ENCODE measurements around the gene SESN2. TPM values are rescaled to one million over a fixed set of nuclear protein-coding genes. Genes with fewer than 3 reads are reported as not detected.

SESN2 gene
- total and polyA plus RNA-seq, 2 donors from 2014 or later, result 19.4 to 22.7 TPM

GRCh38 chr1:28314547-28314941 is 55.2 kb downstream of the SESN2 start:
- Histone ChIP-seq H3K27ac (ENCODE audit: low read depth in 2 of 2, low read length in 2 of 2) (peak overlapping the region in 1 of 2 donors; percentile 14), H3K9ac (ENCODE audit: low read length in 3 of 3) (no peak overlapping the region), H3K27me3 (ENCODE audit: control insufficient read depth, insufficient read depth, low read length) (no peaks in the 10 kb centered on the region), H3K36me3 (ENCODE audit: control insufficient read depth in 2 of 3, insufficient read depth in 3 of 3, low read length in 3 of 3) (no peaks in the 10 kb centered on the region), H3K4me3 (ENCODE audit: low read length in 3 of 3) (no peak overlapping the region), H3K9me3 (ENCODE audit: control insufficient read depth in 2 of 3, insufficient read depth in 1 of 3, low read length in 3 of 3) (no peaks in the 10 kb centered on the region), H3K4me1 (ENCODE audit: control insufficient read depth in 2 of 3, insufficient read depth in 2 of 3, low read depth in 1 of 3, low read length in 3 of 3) (peaks cover 0 to 4% (median 0%) of the 10 kb centered on the region in 3 donors)
- no peak for FAIRE-seq
- TF ChIP-seq CTCF (IDR thresholded peaks at IDR 0.05; ENCODE audit: borderline replicate concordance, extremely low read depth, insufficient read depth), result no peak
- intact Hi-C loops (cut with DNase I), result no loop called here
- DNase-seq, result peak in 1 of 5 donors; percentile 4

- no peaks in the 10 kb centered on the region for H3K36me3 ChIP-seq (ENCODE audit: control insufficient read depth in 2 of 3, insufficient read depth in 3 of 3, low read length in 3 of 3)
- no peaks in the 10 kb centered on the region for H3K27me3 ChIP-seq (ENCODE audit: control insufficient read depth, insufficient read depth, low read length)
- DNase-seq (no peak), FAIRE-seq (no peak)
- H3K27ac ChIP-seq (ENCODE audit: low read depth in 2 of 2, low read length in 2 of 2), result no peak overlapping the region
- TF ChIP-seq CTCF (IDR thresholded peaks at IDR 0.05; ENCODE audit: borderline replicate concordance, extremely low read depth, insufficient read depth), result no peak
- intact Hi-C loops (cut with DNase I), result no loop called here
- H3K9me3 ChIP-seq (ENCODE audit: control insufficient read depth in 2 of 3, insufficient read depth in 1 of 3, low read length in 3 of 3), result no peaks in the 10 kb centered on the region
- no peak overlapping the region for H3K4me3 ChIP-seq (ENCODE audit: low read length in 3 of 3)
- peaks cover 0 to 4% (median 0%) of the 10 kb centered on the region in 3 donors for H3K4me1 ChIP-seq (ENCODE audit: control insufficient read depth in 2 of 3, insufficient read depth in 2 of 3, low read depth in 1 of 3, low read length in 3 of 3)
- H3K9ac ChIP-seq (ENCODE audit: low read length in 3 of 3), result no peak overlapping the region
Measured at GRCh38 chr1:28317014-28317413, 57.7 kb downstream of the SESN2 start.

GRCh38 chr1:28322194-28322593 is 62.9 kb downstream of the SESN2 start:
- H3K9ac ChIP-seq (ENCODE audit: low read length in 3 of 3), result no peak overlapping the region
- no peaks in the 10 kb centered on the region for H3K9me3 ChIP-seq (ENCODE audit: control insufficient read depth in 2 of 3, insufficient read depth in 1 of 3, low read length in 3 of 3)
- H3K27me3 ChIP-seq (ENCODE audit: control insufficient read depth, insufficient read depth, low read length), result no peaks in the 10 kb centered on the region
- intact Hi-C loops (cut with DNase I), result no loop called here
- DNase-seq, result peak in 4 of 5 donors; percentile 62 to 90 (median 76)
- no peak overlapping the region for H3K27ac ChIP-seq (ENCODE audit: low read depth in 2 of 2, low read length in 2 of 2)
- FAIRE-seq, result peak; percentile 98
- TF ChIP-seq CTCF (IDR thresholded peaks at IDR 0.05; ENCODE audit: borderline replicate concordance, extremely low read depth, insufficient read depth), result no peak
- no peak overlapping the region for H3K4me3 ChIP-seq (ENCODE audit: low read length in 3 of 3)
- peaks cover 0 to 9% (median 6%) of the 10 kb centered on the region in 3 donors for H3K4me1 ChIP-seq (ENCODE audit: control insufficient read depth in 2 of 3, insufficient read depth in 2 of 3, low read depth in 1 of 3, low read length in 3 of 3)
- no peaks in the 10 kb centered on the region for H3K36me3 ChIP-seq (ENCODE audit: control insufficient read depth in 2 of 3, insufficient read depth in 3 of 3, low read length in 3 of 3)

GRCh38 chr1:28323720-28324119 is 64.4 kb downstream of the SESN2 start:
- TF ChIP-seq CTCF (IDR thresholded peaks at IDR 0.05; ENCODE audit: borderline replicate concordance, extremely low read depth, insufficient read depth), result no peak
- Histone ChIP-seq H3K4me3 (ENCODE audit: low read length in 3 of 3) (no peak overlapping the region), H3K4me1 (ENCODE audit: control insufficient read depth in 2 of 3, insufficient read depth in 2 of 3, low read depth in 1 of 3, low read length in 3 of 3) (peaks cover 0 to 11% (median 8%) of the 10 kb centered on the region in 3 donors), H3K27me3 (ENCODE audit: control insufficient read depth, insufficient read depth, low read length) (no peaks in the 10 kb centered on the region), H3K36me3 (ENCODE audit: control insufficient read depth in 2 of 3, insufficient read depth in 3 of 3, low read length in 3 of 3) (no peaks in the 10 kb centered on the region), H3K27ac (ENCODE audit: low read depth in 2 of 2, low read length in 2 of 2) (no peak overlapping the region), H3K9me3 (ENCODE audit: control insufficient read depth in 2 of 3, insufficient read depth in 1 of 3, low read length in 3 of 3) (no peaks in the 10 kb centered on the region), H3K9ac (ENCODE audit: low read length in 3 of 3) (no peak overlapping the region)
- intact Hi-C loops (cut with DNase I), result no loop called here
- no peak for FAIRE-seq
- no peak for DNase-seq
